GM12874 (cell line): ENCODE results near the gene SLC9C2.

Experiments
- CTCF ChIP-seq: IDR thresholded peaks from 2 replicates; pipeline ENCODE4 v1.5.1; 2011; ENCODE audit warnings: low read depth, mild to moderate bottlenecking, control low read depth, low read length, moderate library complexity; ENCODE audit not compliant: insufficient read depth

The SLC9C2 gene

GRCh38 chr1:173603056-173603591, at the start of gene SLC9C2:
SLC9C2 (minus strand) TSS chr1:173603072; CDS start chr1:173601776, 1,296 bp downstream.
- TF ChIP-seq CTCF = no peak

DNA sequence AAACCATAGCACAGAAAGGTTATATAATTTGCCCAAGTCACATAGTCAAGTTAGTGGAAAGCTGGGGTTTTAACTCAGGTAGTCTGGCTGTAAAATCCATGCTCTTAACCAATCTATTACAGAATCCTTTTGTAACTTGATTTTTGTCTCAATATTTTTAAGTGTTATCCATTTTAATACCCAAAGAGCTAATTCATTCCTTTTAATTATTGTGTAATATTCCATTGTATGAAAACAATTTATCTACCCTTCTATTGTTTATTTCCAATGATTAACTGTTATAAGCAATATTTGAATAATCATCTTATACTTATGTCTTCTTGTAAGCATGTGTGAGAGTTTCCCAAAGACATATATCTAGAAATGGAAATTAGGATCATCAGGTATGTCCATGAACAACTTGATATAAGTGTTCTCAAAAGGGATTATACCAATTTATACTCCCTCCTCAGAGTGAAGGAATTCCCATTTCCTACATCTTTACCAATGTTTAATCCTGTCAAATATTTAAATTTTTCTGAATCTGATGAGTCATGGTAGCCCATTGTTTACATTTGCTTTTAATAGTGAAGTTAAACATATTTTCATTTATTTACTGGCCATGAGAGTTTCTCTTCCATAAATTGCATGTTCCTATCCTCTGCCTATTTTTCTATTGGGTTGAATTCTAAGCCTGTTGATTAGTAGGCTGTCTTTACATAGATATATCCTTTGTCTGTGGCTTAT, 46.2 kb upstream of the SLC9C2 start:
- TF ChIP-seq CTCF = no peak

DNA sequence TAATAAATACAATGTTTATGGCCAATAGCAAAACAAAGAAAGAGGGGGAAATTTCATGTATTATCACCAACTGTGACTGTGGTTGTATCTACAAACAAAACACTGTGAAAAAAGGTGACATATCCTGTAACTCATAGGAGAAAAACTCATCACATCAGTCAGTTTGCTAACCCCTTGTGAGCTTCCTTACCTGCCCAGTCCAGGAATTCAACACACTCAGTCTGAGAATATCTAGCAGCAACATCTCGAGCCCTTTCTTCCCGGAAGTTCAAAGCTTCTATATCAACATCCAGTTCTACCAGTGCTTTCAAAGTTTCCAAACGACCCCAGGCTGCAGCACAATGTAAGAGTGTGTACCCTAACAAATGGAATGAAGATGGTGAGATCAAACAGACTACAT, 43.8 kb upstream of the SLC9C2 start:
- no peak for TF ChIP-seq CTCF

DNA sequence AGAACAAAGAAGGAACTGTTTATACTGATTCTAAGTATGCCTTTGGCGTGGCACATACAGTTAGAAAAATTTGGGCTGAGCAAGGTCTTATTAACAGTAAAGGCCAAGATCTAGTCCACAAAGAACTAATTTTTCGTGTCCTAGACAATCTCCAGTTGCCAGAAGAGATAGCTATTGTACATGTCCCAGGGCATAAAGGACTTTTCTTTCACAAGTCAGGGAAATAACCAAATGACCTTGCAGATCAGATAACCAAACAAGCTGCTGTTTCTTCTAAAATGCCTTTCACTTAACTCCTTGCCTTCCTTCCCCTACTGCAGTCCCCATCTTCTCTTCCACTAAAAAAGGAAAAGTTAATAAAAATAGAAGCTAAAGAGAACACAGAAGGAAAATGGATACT, 36.2 kb upstream of the SLC9C2 start:
- TF ChIP-seq CTCF = no peak

- TF ChIP-seq CTCF = no peak
Observed at GRCh38 chr1:173638043-173639021, 35.5 kb upstream of the SLC9C2 start.

DNA sequence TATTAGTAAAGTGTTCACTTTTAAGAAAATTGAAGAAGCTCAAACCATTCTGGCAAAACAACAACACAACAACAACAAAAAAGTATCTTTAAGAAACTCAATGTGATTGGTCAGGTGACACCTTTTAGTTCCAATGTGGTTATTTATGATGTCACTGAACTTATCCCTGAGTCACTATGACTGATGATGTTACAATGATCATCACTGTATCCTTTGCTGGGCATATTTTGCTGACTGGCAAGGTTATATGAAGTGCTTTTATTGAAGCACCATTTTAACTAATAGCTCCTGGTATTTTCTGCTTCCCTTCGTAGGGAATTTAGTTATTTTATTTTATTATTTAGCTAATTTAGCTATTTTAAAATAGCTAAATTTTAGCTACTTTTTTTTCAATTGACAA, 32.2 kb upstream of the SLC9C2 start, which contains the start of gene TEX50:
Gene TEX50, plus strand, starts transcription at position 223 of the 400 bp plus-strand sequence. CDS start 184 bp downstream, outside the sequence.
- TF ChIP-seq CTCF = no peak

- TF ChIP-seq CTCF = no peak
Observed at GRCh38 chr1:173628888-173629287, 26.0 kb upstream of the SLC9C2 start.
